GM23338 (cell line): ENCODE data around the gene GUCA2B. TPM values are rescaled to one million over a fixed set of nuclear protein-coding genes. Genes with fewer than 3 reads are reported as not detected.

Experiments used
- ATAC-seq: fragments of 200-7000 bp; cut with Tn5 transposase; 3 replicates; pipeline ENCODE4 v1.9.1; 2020
- DNase-seq: peaks from one replicate; pipeline ENCODE4 v3.0.0-alpha.2; 2015; ENCODE audit warnings: low spot score
- H2AFZ ChIP-seq: fragments of 200-600 bp; sonication (generic); 2 replicates; pipeline ENCODE4 v1.8.0; 2016; ENCODE audit warnings: antibody characterized with exemption, mild to moderate bottlenecking, moderate library complexity
- H3F3A ChIP-seq: fragments of 200-600 bp; sonication (generic); replicated peaks from 2 replicates; pipeline ENCODE4 v1.8.0; 2017; ENCODE audit warnings: antibody characterized with exemption, mixed run types, low read depth
- H3K27ac ChIP-seq: fragments of 200-600 bp; sonication (generic); 2 replicates; pipeline ENCODE4 v1.6.1; 2016; ENCODE audit warnings: low read depth
- H3K27me3 ChIP-seq: fragments of 200-600 bp; sonication (generic); 2 replicates; pipeline ENCODE4 v1.8.0; 2016; ENCODE audit warnings: mild to moderate bottlenecking, mixed run types, moderate library complexity; ENCODE audit not compliant: insufficient read depth
- H3K36me3 ChIP-seq: fragments of 200-600 bp; sonication (generic); 2 replicates; pipeline ENCODE4 v1.8.0; 2016; ENCODE audit warnings: mild to moderate bottlenecking; ENCODE audit not compliant: insufficient read depth
- H3K4me1 ChIP-seq: fragments of 200-600 bp; sonication (generic); 2 replicates; pipeline ENCODE4 v1.8.0; 2016; ENCODE audit warnings: mild to moderate bottlenecking, moderate library complexity; ENCODE audit not compliant: insufficient read depth
- H3K4me2 ChIP-seq: fragments of 200-600 bp; sonication (generic); 2 replicates; pipeline ENCODE4 v1.7.1; 2017; ENCODE audit warnings: mixed run types
- H3K4me3 ChIP-seq: fragments of 200-600 bp; sonication (generic); 2 replicates; pipeline ENCODE4 v1.6.1; 2016; ENCODE audit warnings: mixed run types
- H3K79me2 ChIP-seq: fragments of 200-600 bp; sonication (generic); replicated peaks from 2 replicates; pipeline ENCODE4 v1.8.0; 2017; ENCODE audit warnings: mild to moderate bottlenecking; ENCODE audit not compliant: insufficient read depth
- H3K9me2 ChIP-seq: fragments of 200-600 bp; sonication (generic); 2 replicates; pipeline ENCODE4 v1.8.0; 2017; ENCODE audit not compliant: insufficient read depth
- H4K20me1 ChIP-seq: fragments of 200-600 bp; sonication (generic); replicated peaks from 2 replicates; pipeline ENCODE4 v1.8.0; 2017; ENCODE audit warnings: mild to moderate bottlenecking; ENCODE audit not compliant: insufficient read depth
- H3K27ac Mint-ChIP-seq: 2 replicates; pipeline ENCODE4 v1.8.0; 2020; ENCODE audit warnings: inconsistent platforms, mild to moderate bottlenecking, moderate library complexity, mixed read lengths
- H3K27me3 Mint-ChIP-seq: 3 replicates; pipeline ENCODE4 v1.8.0; 2022; ENCODE audit warnings: low read depth, mild to moderate bottlenecking, moderate library complexity, mixed read lengths, inconsistent platforms; ENCODE audit not compliant: insufficient read depth, poor library complexity
- H3K36me3 Mint-ChIP-seq: 3 replicates; pipeline ENCODE4 v1.8.0; 2021; ENCODE audit warnings: low read depth, mild to moderate bottlenecking, inconsistent platforms, moderate library complexity, mixed read lengths
- H3K4me1 Mint-ChIP-seq: 3 replicates; pipeline ENCODE4 v1.8.0; 2020; ENCODE audit warnings: mild to moderate bottlenecking, inconsistent platforms, mixed read lengths
- H3K4me3 Mint-ChIP-seq: 3 replicates; pipeline ENCODE4 v1.8.0; 2021; ENCODE audit warnings: moderate library complexity, mild to moderate bottlenecking, inconsistent platforms, mixed read lengths
- H3K9me3 Mint-ChIP-seq: 3 replicates; pipeline ENCODE4 v1.8.0; 2020; ENCODE audit warnings: moderate library complexity, mild to moderate bottlenecking, inconsistent platforms, mixed read lengths
- CREB1 ChIP-seq: fragments of 250-450 bp; sonication (Bioruptor Pico); IDR thresholded peaks from 2 replicates; pipeline ENCODE4 v1.5.0; 2020; ENCODE audit warnings: low read depth, mild to moderate bottlenecking, moderate library complexity
- EZH2 ChIP-seq: fragments of 200-600 bp; sonication (generic); IDR thresholded peaks from one replicate; pipeline ENCODE4 v1.8.0; 2017; ENCODE audit warnings: antibody characterized with exemption, mild to moderate bottlenecking, low read depth; ENCODE audit not compliant: unreplicated experiment
- EZH2phosphoT487 ChIP-seq: fragments of 200-600 bp; sonication (generic); IDR thresholded peaks from one replicate; pipeline ENCODE4 v1.8.1; 2018; ENCODE audit warnings: antibody characterized with exemption; ENCODE audit not compliant: unreplicated experiment
- NANOG ChIP-seq: IDR thresholded peaks from 2 replicates; pipeline ENCODE4 v1.6.1; 2016; ENCODE audit warnings: antibody characterized with exemption, borderline replicate concordance
- POLR2AphosphoS5 ChIP-seq: IDR thresholded peaks from 2 replicates; pipeline ENCODE4 v1.6.1; 2016; ENCODE audit warnings: antibody characterized with exemption, low read depth
- STAT1 ChIP-seq: IDR thresholded peaks from one replicate; pipeline ENCODE4 v1.6.1; 2016; ENCODE audit warnings: antibody characterized with exemption; ENCODE audit not compliant: unreplicated experiment
- ZNF114 ChIP-seq: fragments of 250-450 bp; sonication (Bioruptor Pico); IDR thresholded peaks from 2 replicates; pipeline ENCODE4 v1.5.0; 2020; ENCODE audit warnings: mild to moderate bottlenecking, moderate library complexity
- polyA plus RNA-seq: library from polyadenylated mRNA; unstranded; fragments of >200 nt; fragmentation: Nextera tagmentation; extraction: Ambion mirVana; gene quantifications from 2 replicates; pipeline ENCODE4 v1.2.1, GENCODE V29; 2016
- total RNA-seq: library from RNA; depleted of rRNA; stranded (reverse); fragments of >200 nt; shearing (Covaris generic); gene quantifications from 2 replicates; pipeline ENCODE4 v1.2.3, GENCODE V29; 2014
- TF ChIP-seq, protein P1 (sequence below): fragments of 250-450 bp; sonication (Bioruptor Pico); IDR thresholded peaks from 2 replicates; pipeline ENCODE4 v1.5.0; 2020; ENCODE audit warnings: mild to moderate bottlenecking, moderate library complexity
- TF ChIP-seq, protein P2 (sequence below): IDR thresholded peaks from one replicate; pipeline ENCODE4 v1.6.1; 2018; ENCODE audit warnings: antibody characterized with exemption; ENCODE audit not compliant: unreplicated experiment
- TF ChIP-seq, protein P3 (sequence below), 2 experiments: fragments of 200-600 bp in 1 of 2; sonication (generic) in 1 of 2; conservative IDR thresholded peaks; 2 replicates each; pipeline versions ENCODE4 v1.5.1 to v1.6.1; 2016 to 2017; ENCODE audit warnings: antibody characterized with exemption in 2 of 2, low read depth in 2 of 2, mild to moderate bottlenecking in 2 of 2, moderate library complexity in 1 of 2

The GUCA2B gene
- total and polyA plus RNA-seq, 2 experiments from 2014 or later: not detected

DNA sequence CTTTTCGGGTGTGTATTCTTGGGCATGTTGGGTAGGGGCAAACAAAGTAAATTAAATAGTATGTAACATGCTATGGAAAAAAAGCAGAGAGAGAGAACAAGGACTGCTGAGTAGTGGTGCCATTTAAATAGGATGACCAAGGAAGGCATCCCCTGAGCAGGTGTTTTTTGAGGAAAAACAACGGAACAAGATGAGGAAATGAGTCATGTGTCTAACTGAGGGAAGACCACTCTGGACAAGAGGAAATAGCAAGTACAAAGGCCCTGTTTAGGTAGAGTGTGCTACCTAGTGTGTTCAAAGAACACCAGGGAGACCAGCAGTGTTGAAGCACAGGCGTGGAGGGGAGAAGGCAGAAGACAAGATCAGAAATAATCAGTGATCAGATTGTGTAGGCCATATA, 31.4 kb downstream of the GUCA2B start:
- H3K9me2 ChIP-seq: no peaks in the 10 kb centered on the region
- no peak overlapping the region for H3K4me3 Mint-ChIP-seq

DNA sequence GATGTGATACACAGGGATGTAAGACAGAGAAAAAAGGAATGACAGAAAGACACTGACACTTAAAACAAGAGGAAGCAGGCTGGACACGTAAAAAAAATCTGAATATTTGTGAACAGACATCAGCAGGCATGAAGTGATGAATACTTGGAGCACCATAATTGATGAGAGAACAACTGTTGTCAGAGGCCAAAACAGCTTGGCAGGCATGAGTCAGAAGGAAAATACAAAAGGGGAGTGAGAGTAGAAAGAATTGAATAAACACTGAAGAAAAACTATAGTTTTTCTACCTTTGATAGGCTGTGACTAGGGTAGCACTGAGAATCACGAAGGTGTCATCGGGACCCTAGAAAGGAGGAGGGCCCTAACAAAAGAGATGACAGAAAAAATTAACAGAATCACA, 32.9 kb downstream of the GUCA2B start:
- Histone ChIP-seq H3K4me3 (no peak overlapping the region), H3F3A (no peaks in the 10 kb centered on the region), H3K4me1 (no peaks in the 10 kb centered on the region; the same call in 1 of the 2 replicates), H3K27me3 (no peaks in the 10 kb centered on the region), H4K20me1 (peaks cover 10% of the 10 kb centered on the region; the same call in 1 of the 2 replicates), H3K79me2 (no peaks in the 10 kb centered on the region), H3K4me2 (no peak overlapping the region), H3K9me2 (no peaks in the 10 kb centered on the region), H2AFZ (no peak overlapping the region), H3K27ac (no peak overlapping the region), H3K36me3 (peaks cover 10% of the 10 kb centered on the region; the same call in 1 of the 2 replicates)
- Mint-ChIP-seq H3K27ac (no peak overlapping the region), H3K4me1 (no peaks in the 10 kb centered on the region), H3K9me3 (no peaks in the 10 kb centered on the region), H3K27me3 (peaks cover 4% of the 10 kb centered on the region), H3K4me3 (no peak overlapping the region), H3K36me3 (peaks cover 31% of the 10 kb centered on the region)
- DNase-seq: no peak
- ATAC-seq: no peak
- TF ChIP-seq, protein P1, sequence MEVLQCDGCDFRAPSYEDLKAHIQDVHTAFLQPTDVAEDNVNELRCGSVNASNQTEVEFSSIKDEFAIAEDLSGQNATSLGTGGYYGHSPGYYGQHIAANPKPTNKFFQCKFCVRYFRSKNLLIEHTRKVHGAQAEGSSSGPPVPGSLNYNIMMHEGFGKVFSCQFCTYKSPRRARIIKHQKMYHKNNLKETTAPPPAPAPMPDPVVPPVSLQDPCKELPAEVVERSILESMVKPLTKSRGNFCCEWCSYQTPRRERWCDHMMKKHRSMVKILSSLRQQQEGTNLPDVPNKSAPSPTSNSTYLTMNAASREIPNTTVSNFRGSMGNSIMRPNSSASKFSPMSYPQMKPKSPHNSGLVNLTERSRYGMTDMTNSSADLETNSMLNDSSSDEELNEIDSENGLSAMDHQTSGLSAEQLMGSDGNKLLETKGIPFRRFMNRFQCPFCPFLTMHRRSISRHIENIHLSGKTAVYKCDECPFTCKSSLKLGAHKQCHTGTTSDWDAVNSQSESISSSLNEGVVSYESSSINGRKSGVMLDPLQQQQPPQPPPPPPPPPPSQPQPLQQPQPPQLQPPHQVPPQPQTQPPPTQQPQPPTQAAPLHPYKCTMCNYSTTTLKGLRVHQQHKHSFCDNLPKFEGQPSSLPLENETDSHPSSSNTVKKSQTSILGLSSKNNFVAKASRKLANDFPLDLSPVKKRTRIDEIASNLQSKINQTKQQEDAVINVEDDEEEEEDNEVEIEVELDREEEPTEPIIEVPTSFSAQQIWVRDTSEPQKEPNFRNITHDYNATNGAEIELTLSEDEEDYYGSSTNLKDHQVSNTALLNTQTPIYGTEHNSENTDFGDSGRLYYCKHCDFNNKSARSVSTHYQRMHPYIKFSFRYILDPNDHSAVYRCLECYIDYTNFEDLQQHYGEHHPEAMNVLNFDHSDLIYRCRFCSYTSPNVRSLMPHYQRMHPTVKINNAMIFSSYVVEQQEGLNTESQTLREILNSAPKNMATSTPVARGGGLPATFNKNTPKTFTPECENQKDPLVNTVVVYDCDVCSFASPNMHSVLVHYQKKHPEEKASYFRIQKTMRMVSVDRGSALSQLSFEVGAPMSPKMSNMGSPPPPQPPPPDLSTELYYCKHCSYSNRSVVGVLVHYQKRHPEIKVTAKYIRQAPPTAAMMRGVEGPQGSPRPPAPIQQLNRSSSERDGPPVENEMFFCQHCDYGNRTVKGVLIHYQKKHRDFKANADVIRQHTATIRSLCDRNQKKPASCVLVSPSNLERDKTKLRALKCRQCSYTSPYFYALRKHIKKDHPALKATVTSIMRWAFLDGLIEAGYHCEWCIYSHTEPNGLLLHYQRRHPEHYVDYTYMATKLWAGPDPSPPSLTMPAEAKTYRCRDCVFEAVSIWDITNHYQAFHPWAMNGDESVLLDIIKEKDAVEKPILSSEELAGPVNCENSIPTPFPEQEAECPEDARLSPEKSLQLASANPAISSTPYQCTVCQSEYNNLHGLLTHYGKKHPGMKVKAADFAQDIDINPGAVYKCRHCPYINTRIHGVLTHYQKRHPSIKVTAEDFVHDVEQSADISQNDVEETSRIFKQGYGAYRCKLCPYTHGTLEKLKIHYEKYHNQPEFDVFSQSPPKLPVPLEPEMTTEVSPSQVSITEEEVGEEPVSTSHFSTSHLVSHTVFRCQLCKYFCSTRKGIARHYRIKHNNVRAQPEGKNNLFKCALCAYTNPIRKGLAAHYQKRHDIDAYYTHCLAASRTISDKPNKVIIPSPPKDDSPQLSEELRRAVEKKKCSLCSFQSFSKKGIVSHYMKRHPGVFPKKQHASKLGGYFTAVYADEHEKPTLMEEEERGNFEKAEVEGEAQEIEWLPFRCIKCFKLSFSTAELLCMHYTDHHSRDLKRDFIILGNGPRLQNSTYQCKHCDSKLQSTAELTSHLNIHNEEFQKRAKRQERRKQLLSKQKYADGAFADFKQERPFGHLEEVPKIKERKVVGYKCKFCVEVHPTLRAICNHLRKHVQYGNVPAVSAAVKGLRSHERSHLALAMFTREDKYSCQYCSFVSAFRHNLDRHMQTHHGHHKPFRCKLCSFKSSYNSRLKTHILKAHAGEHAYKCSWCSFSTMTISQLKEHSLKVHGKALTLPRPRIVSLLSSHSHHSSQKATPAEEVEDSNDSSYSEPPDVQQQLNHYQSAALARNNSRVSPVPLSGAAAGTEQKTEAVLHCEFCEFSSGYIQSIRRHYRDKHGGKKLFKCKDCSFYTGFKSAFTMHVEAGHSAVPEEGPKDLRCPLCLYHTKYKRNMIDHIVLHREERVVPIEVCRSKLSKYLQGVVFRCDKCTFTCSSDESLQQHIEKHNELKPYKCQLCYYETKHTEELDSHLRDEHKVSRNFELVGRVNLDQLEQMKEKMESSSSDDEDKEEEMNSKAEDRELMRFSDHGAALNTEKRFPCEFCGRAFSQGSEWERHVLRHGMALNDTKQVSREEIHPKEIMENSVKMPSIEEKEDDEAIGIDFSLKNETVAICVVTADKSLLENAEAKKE (CRISPR knock-in tag): no peak
- TF ChIP-seq STAT1 (no peak), NANOG (no peak)

More for the DNA sequence above, 31.4 kb downstream of the GUCA2B start:
- H3K4me3 ChIP-seq: no peak overlapping the region
- ATAC-seq (no peak), DNase-seq (no peak)
- H3K27me3 ChIP-seq: no peaks in the 10 kb centered on the region
- no peak overlapping the region for H2AFZ ChIP-seq
- H3K4me1 Mint-ChIP-seq: no peaks in the 10 kb centered on the region
- no peaks in the 10 kb centered on the region; the same call in 1 of the 2 replicates for H3K4me1 ChIP-seq
- H3K27ac ChIP-seq: no peak overlapping the region
- H3K9me3 Mint-ChIP-seq: no peaks in the 10 kb centered on the region
- no peak overlapping the region for H3K27ac Mint-ChIP-seq
- peaks cover 10% of the 10 kb centered on the region; the same call in 1 of the 2 replicates for H3K36me3 ChIP-seq
- peaks cover 4% of the 10 kb centered on the region for H3K27me3 Mint-ChIP-seq
- peaks cover 10% of the 10 kb centered on the region for H4K20me1 ChIP-seq
- TF ChIP-seq EZH2phosphoT487: no peak
- no peak for TF ChIP-seq STAT1
- TF ChIP-seq, protein P2, sequence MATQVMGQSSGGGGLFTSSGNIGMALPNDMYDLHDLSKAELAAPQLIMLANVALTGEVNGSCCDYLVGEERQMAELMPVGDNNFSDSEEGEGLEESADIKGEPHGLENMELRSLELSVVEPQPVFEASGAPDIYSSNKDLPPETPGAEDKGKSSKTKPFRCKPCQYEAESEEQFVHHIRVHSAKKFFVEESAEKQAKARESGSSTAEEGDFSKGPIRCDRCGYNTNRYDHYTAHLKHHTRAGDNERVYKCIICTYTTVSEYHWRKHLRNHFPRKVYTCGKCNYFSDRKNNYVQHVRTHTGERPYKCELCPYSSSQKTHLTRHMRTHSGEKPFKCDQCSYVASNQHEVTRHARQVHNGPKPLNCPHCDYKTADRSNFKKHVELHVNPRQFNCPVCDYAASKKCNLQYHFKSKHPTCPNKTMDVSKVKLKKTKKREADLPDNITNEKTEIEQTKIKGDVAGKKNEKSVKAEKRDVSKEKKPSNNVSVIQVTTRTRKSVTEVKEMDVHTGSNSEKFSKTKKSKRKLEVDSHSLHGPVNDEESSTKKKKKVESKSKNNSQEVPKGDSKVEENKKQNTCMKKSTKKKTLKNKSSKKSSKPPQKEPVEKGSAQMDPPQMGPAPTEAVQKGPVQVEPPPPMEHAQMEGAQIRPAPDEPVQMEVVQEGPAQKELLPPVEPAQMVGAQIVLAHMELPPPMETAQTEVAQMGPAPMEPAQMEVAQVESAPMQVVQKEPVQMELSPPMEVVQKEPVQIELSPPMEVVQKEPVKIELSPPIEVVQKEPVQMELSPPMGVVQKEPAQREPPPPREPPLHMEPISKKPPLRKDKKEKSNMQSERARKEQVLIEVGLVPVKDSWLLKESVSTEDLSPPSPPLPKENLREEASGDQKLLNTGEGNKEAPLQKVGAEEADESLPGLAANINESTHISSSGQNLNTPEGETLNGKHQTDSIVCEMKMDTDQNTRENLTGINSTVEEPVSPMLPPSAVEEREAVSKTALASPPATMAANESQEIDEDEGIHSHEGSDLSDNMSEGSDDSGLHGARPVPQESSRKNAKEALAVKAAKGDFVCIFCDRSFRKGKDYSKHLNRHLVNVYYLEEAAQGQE: no peak
- TF ChIP-seq CREB1 (CRISPR knock-in tag): no peak
- TF ChIP-seq, protein P3, sequence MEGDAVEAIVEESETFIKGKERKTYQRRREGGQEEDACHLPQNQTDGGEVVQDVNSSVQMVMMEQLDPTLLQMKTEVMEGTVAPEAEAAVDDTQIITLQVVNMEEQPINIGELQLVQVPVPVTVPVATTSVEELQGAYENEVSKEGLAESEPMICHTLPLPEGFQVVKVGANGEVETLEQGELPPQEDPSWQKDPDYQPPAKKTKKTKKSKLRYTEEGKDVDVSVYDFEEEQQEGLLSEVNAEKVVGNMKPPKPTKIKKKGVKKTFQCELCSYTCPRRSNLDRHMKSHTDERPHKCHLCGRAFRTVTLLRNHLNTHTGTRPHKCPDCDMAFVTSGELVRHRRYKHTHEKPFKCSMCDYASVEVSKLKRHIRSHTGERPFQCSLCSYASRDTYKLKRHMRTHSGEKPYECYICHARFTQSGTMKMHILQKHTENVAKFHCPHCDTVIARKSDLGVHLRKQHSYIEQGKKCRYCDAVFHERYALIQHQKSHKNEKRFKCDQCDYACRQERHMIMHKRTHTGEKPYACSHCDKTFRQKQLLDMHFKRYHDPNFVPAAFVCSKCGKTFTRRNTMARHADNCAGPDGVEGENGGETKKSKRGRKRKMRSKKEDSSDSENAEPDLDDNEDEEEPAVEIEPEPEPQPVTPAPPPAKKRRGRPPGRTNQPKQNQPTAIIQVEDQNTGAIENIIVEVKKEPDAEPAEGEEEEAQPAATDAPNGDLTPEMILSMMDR (conservative IDR thresholded peaks at IDR 0.05; ENCODE audit: low read depth in 2 of 2): no peak
- TF ChIP-seq EZH2: no peak
- TF ChIP-seq POLR2AphosphoS5: no peak
- no peak for TF ChIP-seq ZNF114 (CRISPR knock-in tag)
- no peaks in the 10 kb centered on the region for H3F3A ChIP-seq
- peaks cover 24% of the 10 kb centered on the region for H3K36me3 Mint-ChIP-seq
- H3K79me2 ChIP-seq: no peaks in the 10 kb centered on the region
- no peak overlapping the region for H3K4me2 ChIP-seq
